DMS 273 (cell line): ENCODE data around the gene BLVRB.
"Not testable (repeated sequence)": the region's sequence is repeated elsewhere in the genome, so short reads cannot be mapped to it uniquely, and the experiment has no call there.

Experiments used
- DNase-seq: peaks from one replicate; lab custom pipeline; 2025; ENCODE audit not compliant: unreplicated experiment; lab: John Stamatoyannopoulos, UW

Gene BLVRB

DNA sequence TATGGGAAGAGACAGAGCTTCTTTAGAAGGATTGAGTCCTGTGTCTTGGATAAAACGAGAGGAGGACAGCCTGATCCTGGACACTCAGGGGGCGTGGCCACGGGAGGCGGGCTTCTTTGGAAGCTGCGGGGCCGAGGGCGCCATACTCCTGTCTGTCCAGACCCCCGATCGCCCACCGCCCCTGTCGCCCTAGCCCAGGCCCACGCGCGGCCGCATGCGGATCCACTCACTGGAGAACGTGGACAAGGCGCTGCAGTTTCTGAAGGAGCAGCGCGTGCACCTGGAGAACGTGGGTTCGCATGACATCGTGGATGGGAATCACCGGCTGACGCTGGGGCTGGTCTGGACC lies 24.3 kb upstream of the BLVRB start:
- no peak for DNase-seq

DNA sequence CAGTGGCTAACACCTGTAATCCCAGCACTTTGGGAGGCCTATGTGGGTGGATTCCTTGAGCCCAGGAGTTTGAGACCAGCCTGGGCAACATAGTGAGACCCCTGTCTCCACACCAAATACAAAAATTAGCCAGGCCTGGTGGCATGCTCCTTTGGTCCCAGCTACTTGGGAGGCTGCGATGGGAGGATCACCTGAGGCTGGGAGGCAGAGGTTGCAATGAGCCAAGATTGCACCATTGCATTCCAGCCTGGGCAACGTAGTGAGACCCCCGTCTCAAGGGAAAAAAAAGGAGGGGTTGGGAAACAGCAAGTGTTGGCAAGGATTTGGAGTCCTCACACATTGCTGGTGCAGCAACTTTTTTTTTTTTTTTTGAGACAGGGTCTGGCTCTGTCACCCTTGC lies 20.5 kb upstream of the BLVRB start:
- no peak for DNase-seq

DNA sequence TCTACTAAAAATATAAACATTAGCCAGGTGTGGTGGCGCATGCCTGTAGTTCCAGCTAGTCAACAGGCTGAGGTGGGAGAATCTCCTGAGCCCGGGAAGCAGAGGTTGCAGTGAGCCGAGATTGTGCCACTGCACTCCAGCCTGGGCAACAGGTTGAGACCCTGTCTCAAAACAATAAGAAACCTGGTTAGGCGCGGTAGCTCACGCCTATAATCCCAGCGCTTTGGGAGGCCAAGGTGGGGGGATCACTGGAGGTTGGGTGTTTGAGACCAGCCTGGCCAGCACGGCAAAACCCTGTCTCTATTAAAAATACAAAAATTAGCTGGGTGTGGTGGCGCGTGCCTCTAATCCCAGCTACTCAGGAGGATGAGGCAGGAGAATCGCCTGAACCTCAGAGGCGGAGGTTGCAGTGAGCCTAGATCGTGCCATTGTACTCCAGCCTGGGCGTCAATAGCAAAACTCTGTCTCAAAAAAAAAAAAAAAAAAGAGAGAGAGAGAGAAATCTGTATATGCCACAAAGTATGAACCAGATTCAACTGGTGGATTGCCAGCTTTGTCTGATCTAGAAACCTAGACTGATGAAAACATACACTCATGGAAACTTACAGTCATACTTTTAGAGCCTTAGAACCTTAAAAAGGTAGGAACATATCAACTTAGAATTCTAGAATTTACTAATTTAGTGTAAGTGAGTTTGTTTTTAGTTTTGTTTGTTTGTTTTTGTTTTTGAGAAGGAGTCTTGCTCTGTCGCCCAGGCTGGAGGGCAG lies 10.5 kb upstream of the BLVRB start:
- DNase-seq, result not testable (repeated sequence)

DNA sequence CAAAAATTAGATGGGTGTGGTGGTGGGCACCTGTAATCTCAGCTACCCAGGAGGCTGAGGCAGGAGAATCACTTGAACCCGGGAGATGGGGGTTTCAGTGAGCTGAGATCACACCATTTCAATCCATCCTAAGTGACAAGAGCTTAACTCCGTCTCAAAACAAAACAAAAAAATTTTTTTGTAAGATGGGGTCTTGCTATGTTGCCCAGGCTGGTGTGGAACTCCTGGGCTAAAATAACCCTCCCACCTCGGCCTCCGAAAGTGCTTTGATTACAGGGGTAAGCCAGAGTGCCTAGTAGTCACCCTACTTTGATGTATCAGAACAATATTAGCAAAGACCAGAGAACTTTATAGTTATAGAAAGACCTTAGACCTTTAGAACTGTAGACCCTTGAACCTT lies 9.2 kb upstream of the BLVRB start:
- no peak for DNase-seq

DNA sequence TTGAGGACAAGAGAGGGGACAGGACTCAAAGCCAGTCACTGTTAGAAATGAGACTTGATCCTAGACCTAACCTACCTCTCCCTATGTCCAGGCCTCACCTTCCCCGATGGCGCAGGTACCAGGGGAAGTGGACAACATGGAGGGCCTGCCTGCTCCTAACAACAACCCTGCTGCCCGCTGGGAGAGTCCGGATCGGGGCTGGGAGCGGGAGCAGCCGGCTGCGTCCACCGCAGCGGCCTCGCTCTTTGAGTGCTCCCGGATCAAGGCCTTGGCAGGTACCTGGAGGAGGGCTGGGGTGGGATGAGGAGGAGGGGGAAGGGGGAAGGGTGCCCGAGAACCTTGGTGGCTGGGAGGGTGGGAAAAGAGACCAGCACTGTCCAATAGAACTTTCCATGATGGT lies 7.0 kb upstream of the BLVRB start:
- no peak for DNase-seq

DNA sequence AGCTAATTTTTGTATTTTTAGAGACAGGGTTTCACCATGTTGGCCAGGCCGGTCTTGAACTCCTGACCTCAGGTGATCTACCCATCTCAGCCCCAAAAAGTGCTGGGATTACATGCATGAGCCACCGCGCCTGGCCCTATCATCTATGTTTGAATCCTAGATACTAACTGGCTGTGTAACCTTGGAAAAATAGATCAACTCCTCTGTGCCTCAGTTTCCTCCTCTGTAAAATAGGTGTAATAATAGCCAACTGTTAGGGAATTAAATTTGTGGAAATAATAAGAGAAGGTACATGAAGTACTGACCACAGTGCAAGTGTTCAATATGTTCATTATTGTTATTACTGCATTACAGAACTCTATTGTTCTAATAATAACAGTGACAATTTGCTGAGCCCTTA lies 5.6 kb upstream of the BLVRB start:
- no peak for DNase-seq

DNA sequence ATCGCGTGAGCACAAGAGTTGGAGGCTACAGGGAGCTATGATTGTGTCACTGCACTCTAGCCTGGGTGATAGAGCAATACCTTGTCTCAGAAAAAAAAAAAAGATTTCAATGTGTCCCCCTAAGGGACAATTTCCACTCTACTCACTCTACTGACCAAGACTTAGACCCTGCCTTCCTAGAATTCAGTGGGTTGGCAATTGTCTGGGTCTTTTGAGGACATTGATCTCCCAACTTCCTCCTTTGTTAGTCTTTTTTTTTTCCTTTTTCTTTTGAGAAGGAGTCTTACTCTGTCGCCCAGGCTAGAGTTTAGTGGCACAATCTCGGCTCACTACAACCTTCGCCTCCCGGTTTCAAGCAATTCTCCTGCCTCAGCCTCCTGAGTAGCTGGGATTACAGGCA lies 3.5 kb upstream of the BLVRB start:
- DNase-seq, result no peak

DNA sequence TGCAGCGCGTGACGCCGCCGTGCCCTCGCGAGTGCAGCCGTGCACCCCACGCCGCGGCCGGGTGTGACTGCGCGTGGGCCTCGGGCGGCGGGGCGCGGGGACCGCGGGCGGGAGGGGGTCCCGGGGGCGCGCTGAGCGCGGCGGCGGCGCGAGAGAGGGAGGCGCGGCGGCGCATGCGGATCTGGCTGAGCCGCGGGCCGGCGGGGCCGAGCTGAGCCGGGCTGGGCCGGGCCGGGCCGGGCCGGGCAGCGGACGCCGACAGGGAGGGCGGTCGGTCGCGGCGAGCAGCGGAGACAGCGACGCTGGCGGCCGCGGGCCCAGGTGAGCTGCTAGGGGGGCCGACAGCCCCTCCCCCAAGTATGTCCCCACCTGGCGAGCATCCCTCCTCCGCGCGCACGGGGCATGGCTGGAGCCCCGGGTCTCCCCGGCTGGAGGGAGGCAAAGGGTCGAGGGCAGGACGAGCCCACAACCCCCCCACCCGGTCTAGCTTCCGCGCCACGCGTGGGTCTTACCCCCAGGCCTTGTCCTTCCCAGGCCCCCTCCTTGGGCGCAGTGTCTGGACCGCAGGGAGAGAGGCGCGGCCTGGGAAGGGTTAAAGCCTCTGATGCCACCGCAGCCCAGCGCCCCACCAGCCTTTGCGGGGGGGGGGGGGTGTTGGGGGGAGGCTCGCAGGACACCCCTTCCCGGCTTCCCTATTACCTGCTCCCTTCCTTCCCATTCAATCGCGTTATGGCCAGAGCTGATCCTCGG lies 1.6 kb upstream of the BLVRB start, which contains the start of gene SPTBN4:
Gene SPTBN4 (plus strand): TSS at position 17 of the 750 bp plus-strand sequence. CDS start 5,621 bp downstream, outside the sequence.
- DNase-seq, result peak; percentile 55

DNA sequence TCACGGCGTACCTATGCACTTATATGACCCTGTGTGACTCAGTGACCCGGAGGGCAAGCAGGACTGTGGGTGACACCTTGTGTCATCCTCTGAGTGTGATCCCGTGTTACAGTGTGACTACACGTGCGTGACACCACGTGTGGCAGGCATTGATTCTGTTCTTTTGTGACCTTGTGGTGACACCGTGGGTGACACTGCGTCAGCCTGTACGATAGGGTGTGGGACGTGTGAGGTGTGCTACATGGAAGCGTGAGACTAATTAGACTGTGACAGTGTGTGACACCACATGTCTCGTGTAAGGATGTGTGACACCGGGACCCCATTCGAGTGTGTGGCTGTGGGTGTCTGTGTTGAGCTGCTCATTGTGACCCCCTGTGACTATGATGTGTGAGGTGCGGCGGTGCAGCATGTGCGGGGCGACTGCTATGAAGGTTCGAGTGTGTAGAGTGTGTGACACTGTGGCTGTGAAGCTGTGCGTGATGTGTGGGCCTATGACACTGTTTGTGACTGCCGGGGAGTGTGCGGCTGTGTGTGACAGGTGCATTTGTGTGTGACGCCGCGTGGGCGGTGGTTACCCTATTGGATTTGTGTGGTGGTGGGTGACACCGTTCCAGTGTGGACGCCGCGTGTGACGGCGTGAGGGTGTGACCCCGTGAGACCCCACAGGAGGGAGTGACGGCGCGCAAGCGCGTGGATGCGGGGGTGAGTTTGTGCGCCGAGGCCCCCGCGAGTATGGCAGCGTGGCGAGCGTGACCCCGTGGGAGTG lies 857 bp upstream of the BLVRB start:
- peak; percentile 38 for DNase-seq

DNA sequence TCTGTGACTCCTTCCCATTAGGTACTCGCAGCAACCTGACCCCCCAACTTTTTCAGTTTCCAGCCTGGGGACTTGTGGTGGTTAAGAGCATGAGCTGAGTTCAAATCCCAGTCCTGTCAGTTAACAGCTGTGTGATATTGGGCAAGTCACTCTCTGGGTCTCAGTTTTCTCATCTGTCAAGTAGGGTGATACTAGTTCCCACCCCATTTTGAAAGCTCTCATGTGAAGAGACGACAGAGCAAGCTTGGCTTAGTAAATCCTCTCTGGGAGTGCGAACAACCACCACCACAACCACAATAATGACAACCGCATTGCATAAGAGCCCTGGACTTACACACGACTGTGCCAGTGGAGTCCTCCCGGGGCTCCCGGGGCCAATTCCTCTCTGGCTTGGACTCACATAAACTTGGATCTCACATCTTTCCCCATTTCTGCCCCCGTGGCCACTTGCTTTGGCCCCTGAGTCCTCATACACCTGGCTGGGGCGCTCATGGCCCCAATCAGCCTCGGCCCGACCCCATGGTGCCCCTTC lies 454 bp downstream of the BLVRB start:
- DNase-seq, result no peak

DNA sequence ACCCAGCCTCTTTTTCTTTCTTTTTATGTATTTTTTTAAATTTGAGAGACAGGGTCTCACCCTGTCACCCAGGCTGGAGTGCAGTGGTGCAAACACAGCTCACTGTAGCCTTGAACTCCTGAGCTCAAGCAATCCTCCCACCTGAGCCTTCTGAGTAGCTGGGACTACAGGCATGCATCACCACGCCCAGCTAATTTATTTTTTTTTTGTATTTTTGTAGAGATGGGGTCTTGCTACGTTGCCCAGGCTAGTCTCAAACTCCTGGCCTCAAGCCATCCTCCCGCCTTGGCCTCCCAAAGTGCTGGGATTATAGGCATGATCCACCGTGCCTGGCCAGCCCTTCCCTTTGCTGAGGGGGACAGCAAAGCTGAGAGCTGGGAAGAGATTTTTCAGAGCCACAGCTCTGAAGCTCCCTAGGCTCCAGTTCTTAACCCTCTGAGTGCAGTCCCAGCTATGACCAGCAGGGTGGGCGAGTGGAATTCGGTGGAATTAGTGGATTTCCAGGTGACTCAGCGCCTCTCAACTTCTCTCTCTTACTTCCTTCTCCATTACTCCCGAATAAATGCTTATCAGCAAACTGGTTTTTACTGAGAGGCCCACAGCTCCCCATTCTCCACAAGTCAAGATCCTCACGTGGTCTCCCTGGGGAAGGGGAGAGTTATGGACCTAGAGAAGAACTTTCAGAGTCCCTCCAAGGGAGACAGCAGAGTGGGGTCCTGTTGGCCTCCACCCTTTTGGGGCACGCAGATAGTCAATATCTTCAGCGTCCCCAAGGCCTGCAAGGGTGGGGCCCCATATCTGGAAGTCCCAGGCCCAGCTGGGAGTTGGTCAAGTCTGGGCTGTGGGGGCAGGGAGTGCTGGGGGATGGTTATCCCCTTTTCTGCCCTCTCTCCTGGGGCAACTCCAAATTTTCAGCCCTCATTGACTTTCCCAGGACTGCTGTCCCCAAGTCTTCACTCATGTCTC lies 1.2 kb downstream of the BLVRB start:
- DNase-seq, result peak; percentile 94

DNA sequence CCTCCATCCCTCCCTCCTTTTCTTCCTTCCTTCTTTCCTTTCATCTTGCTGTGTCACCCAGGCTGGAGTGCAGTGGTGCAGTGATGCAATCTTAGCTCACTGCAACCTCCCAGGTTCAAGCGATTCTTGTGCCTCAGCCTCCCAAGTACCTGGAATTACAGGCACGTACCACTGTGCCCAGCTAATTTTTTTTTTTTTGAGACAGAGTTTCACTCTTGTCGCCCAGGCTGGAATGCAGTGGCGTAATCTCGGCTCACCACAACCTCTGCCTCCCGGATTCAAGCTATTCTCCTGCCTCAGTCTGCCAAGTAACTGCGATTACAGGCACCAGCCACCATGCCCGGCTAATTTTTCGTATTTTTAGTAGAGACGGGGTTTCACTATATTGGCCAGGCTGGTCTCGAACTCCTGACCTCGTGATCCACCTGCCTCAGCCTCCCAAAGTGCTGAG lies 1.9 kb downstream of the BLVRB start:
- DNase-seq, result not testable (repeated sequence)

DNA sequence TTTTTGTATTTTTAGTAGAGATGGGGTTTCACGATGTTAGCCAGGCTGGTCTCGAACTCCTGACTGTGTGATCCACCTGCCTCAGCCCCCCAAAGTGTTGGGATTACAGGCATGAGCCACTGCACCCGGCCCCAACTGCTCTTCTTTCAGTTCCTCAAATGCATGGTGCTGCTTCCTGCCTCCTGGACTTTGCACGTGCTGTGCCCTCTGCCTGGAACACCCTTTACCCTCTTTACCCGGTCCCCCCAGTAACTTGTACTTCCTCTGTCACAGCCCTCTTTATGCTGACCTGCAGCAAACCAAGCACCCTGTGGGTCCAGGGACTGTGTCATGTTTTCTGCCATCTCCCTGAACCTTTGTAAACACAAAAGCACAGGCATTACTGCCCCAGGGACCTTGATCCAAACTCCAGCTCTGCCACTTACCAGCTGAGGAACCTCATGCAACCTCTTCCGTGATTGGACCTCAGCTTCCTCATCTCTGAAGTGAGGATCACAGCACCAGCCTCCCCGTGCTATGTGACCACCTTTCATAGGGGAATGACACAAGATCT lies 3.8 kb downstream of the BLVRB start:
- no peak for DNase-seq

DNA sequence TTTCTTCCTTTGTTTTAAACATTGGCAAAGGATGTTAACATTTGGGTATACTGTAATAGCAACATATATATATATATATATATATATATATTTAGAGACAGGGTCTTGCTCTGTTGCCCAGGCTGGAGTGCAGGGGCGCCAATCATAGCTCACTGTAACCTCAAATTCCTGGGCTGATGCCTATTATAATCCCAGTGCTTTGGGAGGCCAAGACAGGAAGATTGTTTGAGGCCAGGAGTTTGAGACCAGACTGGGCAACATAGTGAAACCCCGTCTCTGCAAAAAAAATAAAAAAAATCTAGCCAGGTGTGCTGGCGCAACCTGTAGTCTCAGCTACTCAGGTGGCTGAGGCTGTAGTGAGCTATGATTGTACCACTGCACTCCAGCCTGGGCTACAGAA lies 5.4 kb downstream of the BLVRB start:
- no peak for DNase-seq

DNA sequence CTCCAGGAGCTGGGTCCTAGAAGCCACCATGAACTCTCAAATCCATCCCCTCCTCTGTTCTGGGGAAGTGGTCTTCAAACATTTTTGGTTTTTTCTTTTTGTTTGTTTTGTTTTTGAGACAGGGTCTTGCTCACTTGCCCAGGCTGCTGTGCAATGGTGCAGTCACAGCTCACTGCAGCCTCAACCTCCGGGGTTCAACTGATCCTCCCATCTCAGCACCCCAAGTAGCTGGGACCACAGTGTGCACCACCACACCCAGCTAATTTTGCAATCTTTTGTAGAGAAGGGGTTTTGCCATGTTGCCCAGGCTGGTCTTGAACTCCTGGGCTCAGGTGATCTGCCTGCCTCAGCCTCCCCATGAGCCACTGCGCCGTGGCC lies 7.0 kb downstream of the BLVRB start:
- no peak for DNase-seq

DNA sequence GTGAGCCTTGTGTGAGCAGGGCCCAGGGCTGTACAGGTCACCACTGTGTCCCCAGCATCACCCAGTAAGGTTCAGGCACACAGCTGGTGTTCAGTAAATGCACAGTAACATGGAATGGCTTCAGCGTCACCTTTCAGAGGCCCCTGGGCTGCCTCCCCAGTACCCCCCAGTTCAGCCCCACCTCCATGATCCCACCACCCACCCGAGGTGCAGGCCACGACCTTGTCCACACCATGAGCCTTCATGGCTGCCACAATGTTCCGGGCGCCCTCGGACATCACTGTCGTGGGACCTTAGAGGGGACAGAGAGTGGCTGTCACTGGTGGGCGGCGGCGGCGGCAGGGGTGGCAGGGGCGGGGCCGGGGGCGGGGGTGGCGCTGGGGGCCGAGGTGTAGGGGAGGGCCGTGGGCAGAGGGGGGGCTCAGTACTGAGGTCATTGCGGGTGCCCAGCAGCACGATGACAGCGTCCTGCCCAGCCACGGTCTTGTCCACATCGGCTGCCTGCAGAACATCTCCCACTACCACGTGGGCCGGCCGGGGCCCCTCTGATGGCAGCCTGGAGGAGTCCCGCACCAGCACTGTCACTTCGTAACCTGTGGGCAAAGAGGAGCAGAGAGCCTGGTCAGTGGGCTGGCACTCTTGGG lies 7.5 kb downstream of the BLVRB start:
- DNase-seq, result no peak

DNA sequence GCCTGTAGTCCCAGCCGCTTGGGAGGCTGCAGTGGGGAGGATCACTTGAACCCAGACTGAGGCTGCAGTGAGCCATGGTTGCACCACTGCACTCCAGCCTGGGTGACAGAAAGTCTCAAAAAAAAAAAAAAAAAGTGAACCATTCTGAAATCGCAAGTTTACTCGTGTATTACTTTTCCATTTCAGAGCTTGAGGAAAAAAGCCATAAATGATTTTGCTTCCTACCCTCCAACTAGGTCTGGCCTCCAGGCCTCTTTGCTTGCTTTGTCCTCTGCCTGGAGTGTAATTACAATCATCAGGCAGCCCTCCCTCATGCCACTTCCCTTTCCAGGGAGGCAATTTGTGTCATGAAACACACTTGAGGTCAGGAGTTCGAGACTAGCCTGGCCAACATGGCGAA lies 8.5 kb downstream of the BLVRB start:
- DNase-seq, result no peak

DNA sequence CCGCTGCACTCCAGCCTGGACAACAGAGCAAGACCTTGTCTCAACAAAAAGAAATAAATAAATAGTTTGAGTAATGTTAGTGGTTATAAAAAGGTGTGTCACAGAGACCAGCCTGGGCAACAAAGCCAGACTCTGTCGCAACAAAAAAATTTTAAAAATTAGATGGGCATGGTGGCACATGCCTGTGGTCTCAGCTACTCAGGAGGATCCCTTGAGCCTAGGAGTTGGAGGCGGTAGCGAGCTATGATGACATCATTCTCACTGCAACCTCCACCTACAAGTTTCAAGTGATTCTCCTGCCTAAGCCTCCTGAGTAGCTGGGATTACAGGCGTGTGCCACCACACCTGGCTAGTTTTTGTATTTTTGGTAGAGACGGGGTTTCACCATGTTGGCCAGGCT lies 11.6 kb downstream of the BLVRB start:
- DNase-seq, result not testable (repeated sequence)

DNA sequence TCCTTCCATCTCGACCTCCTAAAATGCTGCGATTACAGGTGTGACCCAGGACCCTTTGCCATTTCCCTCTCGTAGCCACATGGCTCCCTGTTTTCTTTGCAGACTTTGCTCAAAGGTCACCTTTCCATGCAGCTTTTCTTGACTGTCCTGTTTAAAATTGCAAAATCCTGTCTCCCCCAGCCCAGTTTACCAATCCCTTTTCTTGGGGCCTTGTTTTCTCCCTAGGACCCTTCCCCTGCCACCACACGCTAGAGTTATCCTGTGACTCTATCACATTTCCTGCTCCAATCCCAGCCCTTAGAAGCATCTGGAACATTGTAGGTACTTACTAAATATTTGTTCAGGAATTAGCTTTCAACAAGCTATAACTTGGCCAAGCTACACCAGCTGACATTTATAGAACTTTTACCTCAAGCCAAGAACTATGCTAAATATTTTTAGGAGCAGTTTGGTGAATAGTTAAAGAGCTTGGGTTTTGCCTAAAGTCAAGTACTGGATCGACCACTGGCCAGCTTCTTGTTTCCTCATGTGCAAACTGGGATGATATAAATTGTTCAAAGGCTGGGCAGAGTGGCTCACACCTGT lies 12.3 kb downstream of the BLVRB start:
- DNase-seq, result no peak
